Measurements from ENCODE around the gene BLZF1. TPM values are rescaled to one million over a fixed set of nuclear protein-coding genes. Genes with fewer than 3 reads are reported as not detected.
A peak's percentile ranks its signal among the peaks of the same experiment; 100 is the strongest.

BLZF1 gene
- total RNA-seq, 1 experiment from 2014 or later, result 57.8 TPM

DNA sequence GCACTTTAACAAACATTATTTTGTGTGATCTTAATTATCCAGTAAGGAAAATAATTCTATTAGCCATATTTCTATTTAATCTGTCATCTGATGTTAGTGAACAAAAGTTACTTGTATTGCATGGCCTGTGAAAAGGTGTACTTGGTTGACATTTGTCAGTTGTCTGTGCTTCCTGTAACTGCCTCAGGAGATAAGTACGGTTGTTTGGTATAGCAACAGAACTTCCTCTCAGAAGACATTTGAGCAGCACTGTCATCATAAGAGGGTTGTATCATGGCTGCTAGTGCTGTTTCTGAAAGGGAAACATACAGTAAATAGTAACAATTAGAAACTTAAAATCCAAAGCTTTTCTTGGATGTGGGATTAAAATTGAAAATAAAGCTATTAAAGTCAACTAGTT lies 3.4 kb downstream of the BLZF1 start:
- no peak for DNase-seq (ENCODE audit: unreplicated experiment)
- CTCF ChIA-PET, result interaction anchor here (0.7 to 1.9 kb wide), 3 partner anchors 23 to 768 kb away, joined by 3 to 10 read pairs (median 3); no protein-coding TSS in a partner anchor
- peaks cover 41% of the 10 kb centered on the region for H3K36me3 Mint-ChIP-seq (ENCODE audit: insufficient read depth, unreplicated experiment)
- POLR2A ChIA-PET, result interaction anchor here (0.6 to 1.1 kb wide), 7 partner anchors 11 to 865 kb away, joined by 3 to 4 read pairs (median 3); no protein-coding TSS in a partner anchor
- TF ChIP-seq, protein P1, sequence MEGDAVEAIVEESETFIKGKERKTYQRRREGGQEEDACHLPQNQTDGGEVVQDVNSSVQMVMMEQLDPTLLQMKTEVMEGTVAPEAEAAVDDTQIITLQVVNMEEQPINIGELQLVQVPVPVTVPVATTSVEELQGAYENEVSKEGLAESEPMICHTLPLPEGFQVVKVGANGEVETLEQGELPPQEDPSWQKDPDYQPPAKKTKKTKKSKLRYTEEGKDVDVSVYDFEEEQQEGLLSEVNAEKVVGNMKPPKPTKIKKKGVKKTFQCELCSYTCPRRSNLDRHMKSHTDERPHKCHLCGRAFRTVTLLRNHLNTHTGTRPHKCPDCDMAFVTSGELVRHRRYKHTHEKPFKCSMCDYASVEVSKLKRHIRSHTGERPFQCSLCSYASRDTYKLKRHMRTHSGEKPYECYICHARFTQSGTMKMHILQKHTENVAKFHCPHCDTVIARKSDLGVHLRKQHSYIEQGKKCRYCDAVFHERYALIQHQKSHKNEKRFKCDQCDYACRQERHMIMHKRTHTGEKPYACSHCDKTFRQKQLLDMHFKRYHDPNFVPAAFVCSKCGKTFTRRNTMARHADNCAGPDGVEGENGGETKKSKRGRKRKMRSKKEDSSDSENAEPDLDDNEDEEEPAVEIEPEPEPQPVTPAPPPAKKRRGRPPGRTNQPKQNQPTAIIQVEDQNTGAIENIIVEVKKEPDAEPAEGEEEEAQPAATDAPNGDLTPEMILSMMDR (IDR thresholded peaks at IDR 0.05; ENCODE audit: unreplicated experiment), result no peak
- intact Hi-C loops (cut with micrococcal nuclease), result no loop called here
- H3K4me1 Mint-ChIP-seq (ENCODE audit: insufficient read depth, unreplicated experiment), result peaks cover 13% of the 10 kb centered on the region
- no TSS peak for BruUV-seq (replicated peaks)
- no peaks in the 10 kb centered on the region for H3K9me3 Mint-ChIP-seq (ENCODE audit: unreplicated experiment)
- no peaks in the 10 kb centered on the region for H3K27me3 Mint-ChIP-seq (ENCODE audit: insufficient read depth, unreplicated experiment)
- H3K4me3 Mint-ChIP-seq (ENCODE audit: unreplicated experiment), result no peak overlapping the region
- H3K27ac Mint-ChIP-seq (ENCODE audit: low read depth, unreplicated experiment), result no peak overlapping the region

DNA sequence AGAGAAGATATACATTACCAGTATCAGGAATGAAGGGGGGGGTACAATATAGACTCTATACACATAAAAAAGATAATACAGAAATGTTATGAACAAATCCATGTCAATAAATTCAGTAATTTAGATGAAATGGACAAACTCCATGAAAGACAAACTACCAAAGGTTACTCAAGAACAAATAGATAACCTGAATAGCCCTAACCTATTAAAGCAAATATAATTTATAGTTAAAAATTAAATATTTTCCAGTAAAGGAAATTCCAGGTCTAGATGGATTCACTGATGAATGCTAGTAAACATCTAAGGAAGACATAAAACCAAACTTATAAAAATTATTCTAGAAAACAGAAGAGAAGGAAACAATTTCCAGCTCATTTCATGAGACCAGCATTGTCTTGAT lies 13.2 kb downstream of the BLZF1 start:
- H3K27me3 Mint-ChIP-seq (ENCODE audit: insufficient read depth, unreplicated experiment), result no peaks in the 10 kb centered on the region
- intact Hi-C loops (cut with micrococcal nuclease), result no loop called here
- H3K36me3 Mint-ChIP-seq (ENCODE audit: insufficient read depth, unreplicated experiment), result peaks cover 34% of the 10 kb centered on the region
- H3K27ac Mint-ChIP-seq (ENCODE audit: low read depth, unreplicated experiment), result no peak overlapping the region
- no peaks in the 10 kb centered on the region for H3K9me3 Mint-ChIP-seq (ENCODE audit: unreplicated experiment)
- no TSS peak for BruUV-seq (replicated peaks)
- ChIA-PET POLR2A (no interaction called here), CTCF (interaction anchor here (0.6 to 0.7 kb wide), 2 partner anchors 98 to 701 kb away, joined by 3 to 4 read pairs; no protein-coding TSS in a partner anchor)
- H3K4me3 Mint-ChIP-seq (ENCODE audit: unreplicated experiment), result no peak overlapping the region
- no peak for DNase-seq (ENCODE audit: unreplicated experiment)
- TF ChIP-seq, protein P1 (IDR thresholded peaks at IDR 0.05; ENCODE audit: unreplicated experiment), result no peak
- no peaks in the 10 kb centered on the region for H3K4me1 Mint-ChIP-seq (ENCODE audit: insufficient read depth, unreplicated experiment)

- no peak overlapping the region for H3K27ac Mint-ChIP-seq (ENCODE audit: low read depth, unreplicated experiment)
- CTCF ChIA-PET, result interaction anchor here (0.9 to 1.1 kb wide), 3 partner anchors 11 to 780 kb away, joined by 3 to 4 read pairs (median 4); no protein-coding TSS in a partner anchor
- H3K27me3 Mint-ChIP-seq (ENCODE audit: insufficient read depth, unreplicated experiment), result no peaks in the 10 kb centered on the region
- peaks cover 37% of the 10 kb centered on the region for H3K36me3 Mint-ChIP-seq (ENCODE audit: insufficient read depth, unreplicated experiment)
- intact Hi-C loops (cut with micrococcal nuclease), result no loop called here
- TF ChIP-seq, protein P1 (IDR thresholded peaks at IDR 0.05; ENCODE audit: unreplicated experiment), result no peak
- no peak overlapping the region for H3K4me3 Mint-ChIP-seq (ENCODE audit: unreplicated experiment)
- no peaks in the 10 kb centered on the region for H3K4me1 Mint-ChIP-seq (ENCODE audit: insufficient read depth, unreplicated experiment)
- POLR2A ChIA-PET, result interaction anchor here (1.0 to 3.1 kb wide), 3 partner anchors 12 to 100 kb away, joined by 3 to 9 read pairs (median 3); partner anchors contain the start of genes BLZF1 and NME7
- no peak for DNase-seq (ENCODE audit: unreplicated experiment)
- no peaks in the 10 kb centered on the region for H3K9me3 Mint-ChIP-seq (ENCODE audit: unreplicated experiment)
- BruUV-seq (replicated peaks), result no TSS peak
Measured at GRCh38 chr1:169383449-169383848, 15.5 kb downstream of the BLZF1 start.

DNA sequence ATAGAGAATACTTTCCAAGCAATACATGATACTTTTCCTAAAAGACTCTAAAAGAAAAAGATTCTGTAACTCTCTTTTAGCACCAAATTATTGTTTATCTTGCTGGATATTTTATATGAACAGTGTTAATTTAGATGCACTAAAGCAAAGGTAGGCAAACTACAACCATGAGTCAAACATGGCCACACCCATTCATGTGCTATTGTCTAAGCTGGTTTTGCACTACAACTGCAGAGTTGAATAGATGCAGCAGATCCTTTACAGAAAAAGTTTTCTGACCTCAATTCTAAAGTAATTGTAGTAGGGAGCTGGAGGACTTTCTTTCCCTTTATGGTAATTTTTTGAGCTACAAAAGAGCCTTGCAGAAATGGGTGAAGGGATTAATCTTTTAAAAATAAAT lies 19.4 kb downstream of the BLZF1 start:
- BruUV-seq (replicated peaks), result TSS peak; percentile 32
- Mint-ChIP-seq H3K9me3 (ENCODE audit: unreplicated experiment) (no peaks in the 10 kb centered on the region), H3K27me3 (ENCODE audit: insufficient read depth, unreplicated experiment) (no peaks in the 10 kb centered on the region), H3K4me3 (ENCODE audit: unreplicated experiment) (no peak overlapping the region), H3K27ac (ENCODE audit: low read depth, unreplicated experiment) (no peak overlapping the region), H3K36me3 (ENCODE audit: insufficient read depth, unreplicated experiment) (peaks cover 65% of the 10 kb centered on the region), H3K4me1 (ENCODE audit: insufficient read depth, unreplicated experiment) (no peaks in the 10 kb centered on the region)
- ChIA-PET CTCF (interaction anchor here (1.1 kb wide), 1 partner anchor 158 kb away, joined by 5 read pairs; no protein-coding TSS in a partner anchor), POLR2A (interaction anchor here (1.1 to 2.8 kb wide), 2 partner anchors 10 to 19 kb away, joined by 3 to 10 read pairs; partner anchors contain the start of genes BLZF1 and NME7)
- TF ChIP-seq, protein P1 (IDR thresholded peaks at IDR 0.05; ENCODE audit: unreplicated experiment), result no peak
- intact Hi-C loops (cut with micrococcal nuclease), result no loop called here
- no peak for DNase-seq (ENCODE audit: unreplicated experiment)

All from MCF 10A (cell line).